AG10803 (cell line): Measurements from ENCODE around the gene PRKN.

Experiments
- DNase-seq: peaks from one replicate; pipeline ENCODE4 v3.0.0; 2010; ENCODE audit warnings: low read depth
- H3K4me3 ChIP-seq: 2 replicates; pipeline ENCODE4 v1.5.1; 2011; ENCODE audit warnings: mild to moderate bottlenecking, low read length, control low read depth
- TF ChIP-seq, protein P1 (sequence below): conservative IDR thresholded peaks from 2 replicates; pipeline ENCODE4 v1.5.1; 2011; ENCODE audit warnings: mild to moderate bottlenecking, low read length, control low read depth, inconsistent platforms

Gene PRKN

GRCh38 chr6:162615016-162615705 is 112.4 kb downstream of the PRKN start:
- DNase-seq = no peak
- H3K4me3 ChIP-seq = no peak overlapping the region
- TF ChIP-seq, protein P1, sequence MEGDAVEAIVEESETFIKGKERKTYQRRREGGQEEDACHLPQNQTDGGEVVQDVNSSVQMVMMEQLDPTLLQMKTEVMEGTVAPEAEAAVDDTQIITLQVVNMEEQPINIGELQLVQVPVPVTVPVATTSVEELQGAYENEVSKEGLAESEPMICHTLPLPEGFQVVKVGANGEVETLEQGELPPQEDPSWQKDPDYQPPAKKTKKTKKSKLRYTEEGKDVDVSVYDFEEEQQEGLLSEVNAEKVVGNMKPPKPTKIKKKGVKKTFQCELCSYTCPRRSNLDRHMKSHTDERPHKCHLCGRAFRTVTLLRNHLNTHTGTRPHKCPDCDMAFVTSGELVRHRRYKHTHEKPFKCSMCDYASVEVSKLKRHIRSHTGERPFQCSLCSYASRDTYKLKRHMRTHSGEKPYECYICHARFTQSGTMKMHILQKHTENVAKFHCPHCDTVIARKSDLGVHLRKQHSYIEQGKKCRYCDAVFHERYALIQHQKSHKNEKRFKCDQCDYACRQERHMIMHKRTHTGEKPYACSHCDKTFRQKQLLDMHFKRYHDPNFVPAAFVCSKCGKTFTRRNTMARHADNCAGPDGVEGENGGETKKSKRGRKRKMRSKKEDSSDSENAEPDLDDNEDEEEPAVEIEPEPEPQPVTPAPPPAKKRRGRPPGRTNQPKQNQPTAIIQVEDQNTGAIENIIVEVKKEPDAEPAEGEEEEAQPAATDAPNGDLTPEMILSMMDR = no peak

DNA sequence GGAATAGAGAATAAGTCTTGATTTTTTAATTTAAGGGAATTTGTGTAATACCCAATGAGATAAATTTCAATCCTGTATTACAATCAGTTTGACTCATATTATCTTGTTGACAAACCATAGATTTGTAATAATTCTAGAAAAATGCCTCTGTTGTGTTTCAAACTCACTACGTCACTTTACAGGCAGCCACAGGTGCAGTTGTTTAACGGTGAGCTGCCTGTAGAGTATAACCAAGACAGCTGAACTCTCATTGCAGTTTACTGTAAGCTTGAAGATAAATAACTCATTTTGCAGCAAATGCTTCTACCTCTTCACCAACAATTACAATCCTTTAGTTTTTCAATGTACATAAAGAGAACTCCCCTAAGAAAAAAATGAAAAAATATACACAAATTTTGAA is 114.3 kb downstream of the PRKN start:
- TF ChIP-seq, protein P1 = no peak
- no peak overlapping the region for H3K4me3 ChIP-seq
- no peak for DNase-seq

DNA sequence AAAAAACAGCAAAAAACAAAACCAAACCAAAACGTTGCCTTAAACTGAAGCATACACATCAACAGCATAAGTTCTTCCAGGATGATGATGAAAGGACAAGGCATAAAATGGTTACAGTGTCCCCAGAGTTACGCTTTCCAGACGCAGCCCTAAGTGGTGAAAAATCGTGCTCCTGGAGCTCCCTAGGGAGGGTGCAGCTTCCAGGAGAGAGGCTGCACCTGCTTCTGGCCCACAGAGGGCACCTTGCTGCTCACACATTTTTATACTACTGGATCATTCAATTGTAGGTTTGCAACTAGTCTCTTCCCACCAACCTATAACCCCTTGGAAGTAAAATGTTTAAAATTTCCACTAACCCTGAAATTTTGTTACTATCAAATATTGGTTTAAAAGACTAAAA is 115.0 kb downstream of the PRKN start:
- no peak overlapping the region for H3K4me3 ChIP-seq
- TF ChIP-seq, protein P1 = no peak
- DNase-seq = no peak

DNA sequence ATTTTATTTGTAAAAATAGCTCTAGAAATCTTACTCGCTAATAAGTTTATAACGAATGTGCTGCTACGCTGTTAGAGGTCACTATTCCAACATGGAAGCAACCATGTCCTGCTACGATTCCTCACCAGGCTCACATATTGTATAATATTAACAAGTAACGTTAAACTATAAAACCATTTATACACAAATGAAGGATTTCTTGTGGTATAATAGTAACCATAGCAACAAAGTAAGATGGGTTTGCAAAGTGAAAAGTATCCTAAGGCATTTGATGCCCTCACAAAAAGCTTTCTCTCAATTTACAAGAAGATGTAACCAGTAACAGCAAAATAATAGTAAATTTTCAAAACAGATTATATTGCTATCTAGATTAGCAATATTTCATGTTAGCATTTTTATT is 117.2 kb downstream of the PRKN start:
- H3K4me3 ChIP-seq = no peak overlapping the region
- TF ChIP-seq, protein P1 = no peak
- no peak for DNase-seq

GRCh38 chr6:162605881-162606280 is 121.7 kb downstream of the PRKN start:
- no peak for DNase-seq
- TF ChIP-seq, protein P1 = no peak
- H3K4me3 ChIP-seq = no peak overlapping the region

- DNase-seq = no peak
- H3K4me3 ChIP-seq = no peak overlapping the region
- TF ChIP-seq, protein P1 = no peak
These were observed 124.1 kb downstream of the PRKN start for GRCh38 chr6:162603231-162604015.

DNA sequence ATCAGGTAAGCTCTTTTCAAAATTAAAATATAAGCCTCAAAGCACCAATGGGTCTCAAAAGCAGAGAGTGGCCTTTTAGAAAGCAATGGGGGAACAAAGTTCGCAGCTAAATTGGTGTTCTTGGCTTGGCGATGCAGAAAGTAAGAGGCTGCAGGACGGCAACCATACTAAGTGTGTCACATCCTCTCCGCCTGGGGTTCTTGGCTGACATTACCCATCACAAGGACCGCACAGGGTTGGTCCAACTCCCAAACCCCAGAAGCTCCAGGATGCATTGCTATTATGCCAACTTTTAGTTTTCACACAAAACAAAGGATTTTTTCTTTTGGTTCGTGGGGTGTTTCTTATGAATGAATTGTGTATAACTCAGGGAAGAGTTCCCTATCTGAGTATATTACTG is 124.8 kb downstream of the PRKN start:
- TF ChIP-seq, protein P1 = no peak
- no peak overlapping the region for H3K4me3 ChIP-seq

More for the DNA sequence above, 124.8 kb downstream of the PRKN start:
- no peak for DNase-seq
